Neural cell (in vitro differentiated cells): ENCODE measurements around the gene OGDH.

Experiments
- EZH2 ChIP-seq: fragments of 200-600, 300-800 bp; shearing (Covaris generic), sonication (generic); IDR thresholded peaks from 2 replicates; pipeline ENCODE4 v1.6.1; 2014; ENCODE audit warnings: antibody characterized with exemption, low read length, borderline replicate concordance, mild to moderate bottlenecking; ENCODE audit not compliant: insufficient read depth, poor library complexity, severe bottlenecking
- MXI1 ChIP-seq: fragments of 450-650 bp; conservative IDR thresholded peaks from 2 replicates; pipeline ENCODE4 v1.6.1; 2014; ENCODE audit warnings: antibody characterized with exemption, mild to moderate bottlenecking; ENCODE audit not compliant: poor library complexity, severe bottlenecking
- POLR2AphosphoS5 ChIP-seq: IDR thresholded peaks from 2 replicates; pipeline ENCODE4 v1.6.1; 2012
- TF ChIP-seq, protein P1 (sequence below): IDR thresholded peaks from 2 replicates; pipeline ENCODE4 v1.6.1; 2012; ENCODE audit warnings: borderline replicate concordance
- TF ChIP-seq, protein P2 (sequence below): fragments of 450-650 bp; IDR thresholded peaks from 2 replicates; pipeline ENCODE4 v1.5.1; 2014; ENCODE audit warnings: antibody characterized with exemption, mild to moderate bottlenecking, moderate library complexity; ENCODE audit not compliant: poor library complexity, severe bottlenecking

DNA sequence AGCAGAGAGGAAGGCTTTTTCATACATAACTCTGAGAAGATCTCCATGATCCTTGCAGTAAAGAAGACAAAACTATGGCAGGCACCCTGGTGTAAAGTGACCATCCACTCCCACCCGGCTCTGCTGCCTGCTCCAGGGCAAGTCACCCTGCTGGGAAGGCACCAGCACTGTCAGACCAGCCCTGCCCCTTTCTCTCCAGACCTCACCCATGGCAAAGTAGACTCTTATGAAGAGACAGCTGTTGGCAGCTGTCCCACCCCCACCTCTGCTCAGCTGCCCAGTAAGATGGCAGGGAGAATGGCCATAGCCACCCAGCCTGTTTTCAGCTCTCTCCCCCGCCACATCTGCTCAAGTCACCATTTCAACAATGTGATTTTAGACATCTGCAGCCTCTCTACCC is 133.6 kb downstream of the OGDH start:
- no peak for TF ChIP-seq POLR2AphosphoS5
- no peak for TF ChIP-seq EZH2
- TF ChIP-seq, protein P1, sequence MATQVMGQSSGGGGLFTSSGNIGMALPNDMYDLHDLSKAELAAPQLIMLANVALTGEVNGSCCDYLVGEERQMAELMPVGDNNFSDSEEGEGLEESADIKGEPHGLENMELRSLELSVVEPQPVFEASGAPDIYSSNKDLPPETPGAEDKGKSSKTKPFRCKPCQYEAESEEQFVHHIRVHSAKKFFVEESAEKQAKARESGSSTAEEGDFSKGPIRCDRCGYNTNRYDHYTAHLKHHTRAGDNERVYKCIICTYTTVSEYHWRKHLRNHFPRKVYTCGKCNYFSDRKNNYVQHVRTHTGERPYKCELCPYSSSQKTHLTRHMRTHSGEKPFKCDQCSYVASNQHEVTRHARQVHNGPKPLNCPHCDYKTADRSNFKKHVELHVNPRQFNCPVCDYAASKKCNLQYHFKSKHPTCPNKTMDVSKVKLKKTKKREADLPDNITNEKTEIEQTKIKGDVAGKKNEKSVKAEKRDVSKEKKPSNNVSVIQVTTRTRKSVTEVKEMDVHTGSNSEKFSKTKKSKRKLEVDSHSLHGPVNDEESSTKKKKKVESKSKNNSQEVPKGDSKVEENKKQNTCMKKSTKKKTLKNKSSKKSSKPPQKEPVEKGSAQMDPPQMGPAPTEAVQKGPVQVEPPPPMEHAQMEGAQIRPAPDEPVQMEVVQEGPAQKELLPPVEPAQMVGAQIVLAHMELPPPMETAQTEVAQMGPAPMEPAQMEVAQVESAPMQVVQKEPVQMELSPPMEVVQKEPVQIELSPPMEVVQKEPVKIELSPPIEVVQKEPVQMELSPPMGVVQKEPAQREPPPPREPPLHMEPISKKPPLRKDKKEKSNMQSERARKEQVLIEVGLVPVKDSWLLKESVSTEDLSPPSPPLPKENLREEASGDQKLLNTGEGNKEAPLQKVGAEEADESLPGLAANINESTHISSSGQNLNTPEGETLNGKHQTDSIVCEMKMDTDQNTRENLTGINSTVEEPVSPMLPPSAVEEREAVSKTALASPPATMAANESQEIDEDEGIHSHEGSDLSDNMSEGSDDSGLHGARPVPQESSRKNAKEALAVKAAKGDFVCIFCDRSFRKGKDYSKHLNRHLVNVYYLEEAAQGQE = no peak
- TF ChIP-seq MXI1 = no peak
- TF ChIP-seq, protein P2, sequence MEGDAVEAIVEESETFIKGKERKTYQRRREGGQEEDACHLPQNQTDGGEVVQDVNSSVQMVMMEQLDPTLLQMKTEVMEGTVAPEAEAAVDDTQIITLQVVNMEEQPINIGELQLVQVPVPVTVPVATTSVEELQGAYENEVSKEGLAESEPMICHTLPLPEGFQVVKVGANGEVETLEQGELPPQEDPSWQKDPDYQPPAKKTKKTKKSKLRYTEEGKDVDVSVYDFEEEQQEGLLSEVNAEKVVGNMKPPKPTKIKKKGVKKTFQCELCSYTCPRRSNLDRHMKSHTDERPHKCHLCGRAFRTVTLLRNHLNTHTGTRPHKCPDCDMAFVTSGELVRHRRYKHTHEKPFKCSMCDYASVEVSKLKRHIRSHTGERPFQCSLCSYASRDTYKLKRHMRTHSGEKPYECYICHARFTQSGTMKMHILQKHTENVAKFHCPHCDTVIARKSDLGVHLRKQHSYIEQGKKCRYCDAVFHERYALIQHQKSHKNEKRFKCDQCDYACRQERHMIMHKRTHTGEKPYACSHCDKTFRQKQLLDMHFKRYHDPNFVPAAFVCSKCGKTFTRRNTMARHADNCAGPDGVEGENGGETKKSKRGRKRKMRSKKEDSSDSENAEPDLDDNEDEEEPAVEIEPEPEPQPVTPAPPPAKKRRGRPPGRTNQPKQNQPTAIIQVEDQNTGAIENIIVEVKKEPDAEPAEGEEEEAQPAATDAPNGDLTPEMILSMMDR = no peak
